A172 (cell line): ENCODE results near the gene ATE1. TPM values are rescaled to one million over a fixed set of nuclear protein-coding genes. Genes with fewer than 3 reads are reported as not detected.
"Not testable (repeated sequence)": the region's sequence is repeated elsewhere in the genome, so short reads cannot be mapped to it uniquely, and the experiment has no call there.

ENCODE experiments used
- DNase-seq: peaks from one replicate; pipeline ENCODE4 v3.0.0-alpha.2; 2015; ENCODE audit warnings: low spot score
- total RNA-seq: library from RNA; depleted of rRNA; stranded (reverse); fragments of >200 nt; shearing (Covaris generic); gene quantifications from 2 replicates; pipeline ENCODE4 v1.2.3, GENCODE V29; 2014

The ATE1 gene
- total RNA-seq, 1 experiment from 2014 or later, result 10.6 TPM

DNA sequence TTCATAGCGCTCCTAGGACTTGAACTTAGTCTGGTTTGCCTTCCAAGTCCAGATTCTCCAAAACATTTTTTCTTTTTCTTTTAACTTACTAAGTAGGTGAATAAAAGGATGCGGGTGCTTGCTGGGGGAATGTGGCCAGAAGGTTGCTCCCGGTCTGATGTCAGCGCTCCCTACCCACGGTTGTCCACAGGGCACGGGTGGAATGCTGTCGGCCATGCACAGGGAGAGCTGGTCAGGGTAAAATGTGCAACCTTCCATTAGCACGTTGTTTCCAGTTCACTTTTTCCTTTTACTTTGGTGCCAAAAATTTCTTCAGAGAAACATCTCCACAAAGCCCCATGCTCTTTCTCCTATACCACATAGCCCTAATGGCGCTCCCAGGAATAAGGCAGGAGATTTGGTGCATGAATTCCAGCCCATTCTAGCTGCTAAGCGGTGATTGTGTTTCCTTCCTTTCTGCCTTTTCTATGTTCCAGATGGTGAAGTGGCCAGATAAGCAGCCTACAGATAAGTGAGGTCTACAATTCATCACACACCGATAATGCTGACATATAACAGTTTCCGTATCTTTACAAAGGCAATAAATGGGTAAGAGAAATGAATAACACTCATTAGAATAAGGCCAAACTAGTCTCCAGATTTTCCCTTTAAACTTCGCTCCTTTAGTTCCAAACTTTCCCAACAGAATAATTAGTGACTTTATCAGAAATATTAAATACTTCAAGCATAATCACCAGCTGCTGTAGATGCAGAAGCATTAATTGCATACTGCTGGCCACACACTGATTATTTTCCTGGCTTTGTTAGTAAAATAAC is 191.3 kb downstream of the ATE1 start:
- DNase-seq, result no peak

GRCh38 chr10:121735263-121735662 is 192.6 kb downstream of the ATE1 start:
- DNase-seq, result no peak

DNA sequence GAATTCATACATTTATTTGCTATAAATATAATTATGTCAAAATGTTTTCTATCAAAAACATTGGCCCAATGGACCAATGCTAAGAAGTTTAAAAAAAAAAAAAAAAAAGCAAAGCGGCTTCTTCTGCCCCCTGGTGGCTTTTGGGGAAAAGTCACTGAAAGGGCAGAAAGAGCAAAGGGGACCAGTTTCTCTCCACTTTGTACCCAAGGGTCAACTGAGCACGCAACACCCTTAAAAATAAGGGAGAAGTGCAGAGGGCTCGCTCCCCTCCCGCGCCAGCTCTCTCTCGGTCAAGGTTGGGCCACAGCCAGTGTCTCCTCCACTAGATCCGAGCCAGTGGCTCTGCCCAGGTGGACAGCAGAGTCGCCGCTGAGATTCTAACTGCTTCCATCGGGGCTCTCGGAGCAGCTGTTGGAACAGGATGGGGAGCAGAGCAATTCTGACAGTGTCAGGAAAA is 193.2 kb downstream of the ATE1 start:
- DNase-seq, result no peak

DNA sequence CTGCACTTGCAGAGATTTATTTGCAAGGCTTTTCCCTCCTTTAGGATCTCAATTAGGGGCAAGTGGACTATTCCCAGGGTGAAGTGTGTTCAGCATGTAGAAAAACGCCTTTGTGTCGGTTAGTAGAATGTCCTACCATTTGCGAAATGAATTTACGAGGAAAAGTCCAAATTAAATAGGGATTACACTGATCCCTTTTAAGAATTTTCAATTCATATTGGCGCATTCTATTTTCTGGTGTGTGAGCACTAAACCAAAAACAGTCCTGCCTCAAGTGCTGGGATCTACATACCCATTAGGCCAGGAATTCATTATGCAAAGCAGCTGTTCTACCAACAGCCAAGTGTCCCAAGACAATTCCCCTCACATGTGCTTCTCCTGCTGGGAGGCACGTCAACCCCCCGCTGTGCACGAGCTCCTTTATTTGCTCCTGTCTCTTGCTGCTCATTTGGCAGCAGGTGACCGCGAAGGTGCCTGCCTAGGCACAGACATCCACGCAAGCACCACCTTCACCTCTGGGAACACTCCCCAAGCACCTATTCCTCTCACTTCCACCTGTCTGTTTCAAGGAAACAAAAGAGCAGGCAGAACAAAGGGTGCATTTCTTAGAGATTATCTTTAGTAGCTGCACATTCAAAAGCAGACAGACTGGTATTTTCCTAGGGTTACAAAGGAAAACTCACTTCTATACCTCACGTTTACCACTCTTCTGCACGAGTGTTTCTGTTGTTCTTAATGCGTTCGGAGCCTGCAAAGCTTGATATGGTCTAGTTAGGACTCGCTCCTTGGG is 195.0 kb downstream of the ATE1 start:
- no peak for DNase-seq

GRCh38 chr10:121732172-121732571 is 195.7 kb downstream of the ATE1 start:
- no peak for DNase-seq

DNA sequence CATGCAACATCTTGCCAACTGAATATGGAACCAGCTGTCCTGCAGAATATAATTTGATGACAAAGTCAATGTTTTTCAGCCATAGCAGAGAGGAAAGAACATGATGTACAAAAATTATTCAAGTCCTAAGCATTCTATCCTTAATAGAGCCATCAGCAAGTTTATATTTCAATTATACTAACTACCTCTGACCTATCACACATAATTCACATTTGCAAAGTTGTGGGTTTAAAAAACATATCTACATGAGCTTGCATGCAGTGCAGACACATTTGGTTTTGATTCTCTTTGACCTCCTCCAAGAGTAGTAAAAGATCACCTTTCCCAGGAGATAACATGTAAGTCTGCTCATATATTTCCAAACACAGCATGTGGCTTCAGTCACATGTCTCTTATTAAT is 203.5 kb downstream of the ATE1 start:
- DNase-seq, result no peak

DNA sequence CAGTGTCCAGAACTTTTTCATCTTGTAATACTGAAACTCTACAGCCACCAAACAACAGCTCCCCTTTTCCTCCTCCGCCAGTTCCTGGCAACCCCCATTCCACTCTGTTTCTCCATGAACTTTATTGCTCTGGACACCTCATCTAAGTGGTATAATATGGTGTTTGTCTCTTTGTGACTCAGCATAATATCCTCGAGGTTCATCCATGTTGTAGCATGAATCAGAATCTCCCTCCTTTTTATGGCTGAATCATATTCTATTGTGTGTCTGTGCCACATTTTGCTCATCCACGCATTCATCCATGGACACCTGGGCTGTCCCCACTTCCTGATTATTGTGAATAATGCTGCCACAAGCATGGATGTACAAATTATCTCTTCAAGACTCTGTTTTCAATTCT is 205.2 kb downstream of the ATE1 start:
- peak; percentile 14 for DNase-seq

DNA sequence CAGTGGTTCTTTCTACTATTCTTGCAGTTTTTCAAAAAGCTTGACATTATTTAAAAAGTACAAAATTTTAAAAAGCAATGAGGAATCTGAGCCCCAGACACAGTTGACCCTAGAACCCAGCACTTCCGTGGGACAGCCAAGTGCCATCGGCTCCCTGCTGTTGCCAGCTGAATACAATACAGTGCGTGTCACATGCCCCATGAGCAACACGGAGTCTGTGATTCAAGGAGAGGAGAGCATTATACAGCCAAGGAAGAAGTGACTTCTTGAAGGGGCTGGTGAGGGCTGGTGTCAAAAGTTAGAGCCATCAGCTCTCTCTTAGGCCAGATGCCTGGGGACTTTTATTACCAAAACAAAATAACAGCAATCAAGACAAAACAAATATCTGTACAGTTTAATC is 206.6 kb downstream of the ATE1 start:
- DNase-seq, result no peak

DNA sequence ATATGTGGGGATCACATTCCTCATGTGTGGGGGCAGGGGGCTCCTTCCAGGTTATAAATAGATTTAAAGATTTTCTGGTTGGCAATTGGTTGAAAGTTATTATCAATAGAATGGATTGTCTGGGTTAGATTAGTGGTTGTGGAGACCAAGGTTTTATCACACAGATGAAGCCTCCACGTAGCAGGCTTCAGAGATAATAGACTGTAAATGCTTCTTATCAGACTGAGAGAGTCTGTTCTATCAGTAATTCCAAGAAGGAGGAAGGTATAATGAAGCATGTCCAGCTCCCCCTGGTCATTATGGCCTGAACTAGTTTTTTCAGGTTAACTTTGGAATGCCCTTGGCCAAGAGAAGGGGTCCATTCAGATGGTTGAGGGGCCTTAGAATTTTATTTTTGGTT is 211.9 kb downstream of the ATE1 start:
- no peak for DNase-seq

DNA sequence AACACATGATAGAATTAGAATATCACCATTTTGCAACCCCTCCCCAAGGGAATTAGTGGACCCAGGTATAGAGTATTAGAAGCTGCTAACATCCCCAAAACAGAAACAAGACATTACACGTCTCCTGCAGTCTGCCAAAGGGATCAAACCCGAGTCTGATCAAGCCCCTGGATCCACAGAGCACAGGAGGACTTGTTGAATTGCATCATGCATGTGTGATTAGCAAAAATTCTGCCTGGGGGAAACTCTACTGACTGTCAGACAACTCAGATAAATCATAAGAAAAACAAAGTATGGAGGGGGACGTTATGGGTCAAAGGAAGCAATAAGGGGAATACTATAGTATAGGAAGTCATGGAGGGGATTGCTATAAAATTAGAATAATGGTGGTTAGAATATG is 212.8 kb downstream of the ATE1 start:
- DNase-seq, result no peak

- DNase-seq, result no peak
These were observed 214.3 kb downstream of the ATE1 start for GRCh38 chr10:121713486-121713885.

DNA sequence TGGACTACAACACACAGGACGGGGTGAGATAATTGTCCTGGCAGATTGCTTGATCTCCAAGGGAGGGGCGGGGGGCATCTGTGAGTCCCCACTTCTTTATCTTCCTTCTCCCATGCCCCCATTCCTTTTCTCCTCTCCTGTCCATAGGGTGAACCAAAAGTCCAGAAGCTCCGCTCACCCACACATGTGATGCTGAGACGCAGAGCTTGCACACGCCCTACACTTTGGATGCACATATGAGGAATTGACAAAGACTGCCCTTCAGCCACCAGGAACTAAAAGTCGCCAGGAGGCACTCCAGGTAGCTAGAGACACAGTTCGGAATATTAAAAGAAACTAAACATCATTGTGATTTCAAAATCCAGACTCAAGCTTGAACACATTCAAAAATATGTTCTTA is 216.9 kb downstream of the ATE1 start:
- no peak for DNase-seq

DNA sequence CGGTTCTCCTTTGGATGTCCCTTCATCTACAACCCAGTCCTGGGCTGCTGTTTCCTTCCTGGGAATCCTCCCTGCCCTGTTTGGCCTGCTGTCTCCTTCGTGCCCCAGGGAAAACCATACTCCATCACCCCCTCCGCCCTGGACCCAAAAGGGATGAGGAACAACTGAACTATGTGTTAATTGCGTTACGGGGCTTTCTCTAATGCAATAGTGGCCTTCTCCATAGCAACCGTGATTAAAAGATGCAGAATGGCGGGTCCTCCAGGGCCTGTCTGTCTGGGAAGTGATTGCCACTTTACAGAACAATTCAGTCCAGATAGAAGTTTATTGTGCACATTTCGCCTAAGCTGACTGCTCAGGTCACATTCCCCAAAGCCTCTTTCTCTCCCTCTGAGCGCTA is 217.6 kb downstream of the ATE1 start:
- no peak for DNase-seq

- DNase-seq, result no peak
These were observed 218.2 kb downstream of the ATE1 start for GRCh38 chr10:121709675-121710073.

- no peak for DNase-seq
These were observed 218.8 kb downstream of the ATE1 start for GRCh38 chr10:121708728-121709674.

DNA sequence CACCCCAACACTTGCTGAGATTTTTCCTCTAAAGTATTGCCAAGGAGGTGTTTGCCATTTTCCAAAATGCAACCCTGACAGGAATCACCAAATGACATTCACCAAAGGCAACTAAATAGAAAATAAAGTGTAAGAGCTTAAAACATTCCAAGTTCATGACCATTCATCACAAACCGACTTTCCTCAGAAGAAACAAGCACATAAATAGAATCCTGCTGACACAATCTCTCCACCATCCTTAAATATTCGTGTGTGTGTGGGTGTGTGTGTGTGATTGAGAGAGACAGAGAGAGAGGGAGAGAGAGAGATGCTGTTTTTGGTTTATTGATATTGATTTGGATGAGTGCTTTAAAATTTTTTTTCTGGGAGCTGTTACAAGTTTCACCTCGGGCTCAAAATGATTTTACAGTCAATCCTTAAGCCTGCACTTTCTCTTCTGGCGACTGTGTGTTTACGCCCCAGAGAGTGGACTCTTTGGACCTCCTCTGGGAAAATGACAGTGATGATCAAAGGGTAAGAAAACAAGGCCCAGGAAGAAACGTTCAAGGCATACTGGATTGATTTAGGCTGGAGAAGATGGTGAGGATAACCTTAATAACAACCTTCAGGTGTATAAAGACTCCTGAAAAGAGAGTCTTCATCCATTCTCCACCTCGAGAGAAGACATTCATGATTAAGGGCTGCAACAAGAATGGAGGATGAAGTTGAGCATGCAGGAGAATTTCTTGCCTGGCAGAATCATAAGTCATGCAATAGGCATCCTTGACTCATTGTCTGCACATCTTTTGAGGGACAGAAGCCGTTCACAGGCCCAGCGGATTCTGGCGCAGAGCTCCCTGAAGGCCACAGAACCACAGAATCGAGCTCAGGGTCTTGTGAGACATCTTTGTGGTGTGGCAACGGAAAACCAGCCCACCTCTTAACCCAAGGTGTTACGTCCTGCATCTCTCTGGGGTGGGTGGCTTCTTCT is 225.2 kb downstream of the ATE1 start:
- DNase-seq, result peak; percentile 42

- DNase-seq, result no peak
These were observed 227.4 kb downstream of the ATE1 start for GRCh38 chr10:121700416-121700815.

DNA sequence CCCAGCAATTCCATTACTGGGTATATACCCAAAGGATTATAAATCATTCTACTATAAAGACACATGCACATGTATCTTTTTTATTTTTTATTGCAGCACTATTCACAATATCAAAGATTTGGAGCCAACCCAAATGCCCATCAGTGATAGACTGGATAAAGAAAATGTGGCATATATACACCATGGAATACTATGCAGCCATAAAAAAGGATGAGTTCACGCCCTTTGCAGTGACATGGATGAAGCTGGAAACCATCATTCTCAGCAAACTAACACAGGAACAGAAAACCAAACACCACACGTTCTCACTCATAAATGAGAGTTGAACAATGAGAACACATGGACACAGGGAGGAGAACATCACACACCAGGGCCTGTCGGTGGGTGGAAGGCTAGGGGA is 228.1 kb downstream of the ATE1 start:
- DNase-seq, result not testable (repeated sequence)

GRCh38 chr10:121698902-121699301 is 228.9 kb downstream of the ATE1 start:
- DNase-seq, result no peak

DNA sequence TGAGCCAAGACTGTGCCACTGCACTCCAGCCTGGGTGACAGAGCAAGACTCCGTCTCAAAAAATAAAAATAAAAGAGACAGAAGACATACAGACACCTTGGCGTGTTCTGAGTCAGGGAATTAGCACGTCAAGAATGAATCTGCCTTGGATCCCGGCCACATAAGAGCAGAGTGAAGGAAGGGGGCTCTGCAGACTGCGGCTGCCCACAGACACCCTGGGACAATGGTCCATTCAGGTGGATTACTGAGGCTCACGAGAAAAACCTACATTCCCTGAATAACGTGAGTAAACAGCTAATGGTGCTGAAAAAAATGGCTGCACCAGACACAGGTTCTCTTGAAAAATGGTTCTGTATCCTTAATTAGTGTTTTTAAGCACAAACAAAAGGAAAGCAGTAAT is 229.5 kb downstream of the ATE1 start:
- DNase-seq, result no peak

DNA sequence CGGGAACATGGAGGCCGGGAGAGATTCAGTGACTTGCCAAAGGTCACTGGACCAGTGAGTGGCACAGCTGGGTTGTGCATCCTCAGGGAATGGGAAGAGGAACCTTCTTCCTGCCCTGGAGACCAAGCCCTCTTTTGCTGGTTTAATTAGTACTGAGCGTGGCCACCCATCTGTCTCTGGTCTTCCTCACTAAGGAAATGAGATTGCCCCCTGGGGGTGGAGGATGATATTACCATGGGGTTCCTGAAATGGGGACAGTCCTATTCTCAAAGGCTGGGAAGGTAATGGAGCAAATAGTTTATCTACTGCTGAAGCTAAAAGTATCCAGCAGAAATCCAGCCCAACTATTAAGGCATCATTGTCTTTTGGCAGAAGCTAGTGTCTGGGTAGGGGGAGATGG is 231.0 kb downstream of the ATE1 start:
- no peak for DNase-seq
